HG02610 (cell line): ENCODE data around the gene PRSS8.
"Not testable (repeated sequence)": the region's sequence is repeated elsewhere in the genome, so short reads cannot be mapped to it uniquely, and the experiment has no call there.

ENCODE experiments used
- ATAC-seq: cut with Tn5 transposase; IDR thresholded peaks from one replicate; pipeline ENCODE4 v1.9.1; 2021; ENCODE audit warnings: mild to moderate bottlenecking, moderate library complexity; ENCODE audit not compliant: unreplicated experiment

Gene PRSS8

DNA sequence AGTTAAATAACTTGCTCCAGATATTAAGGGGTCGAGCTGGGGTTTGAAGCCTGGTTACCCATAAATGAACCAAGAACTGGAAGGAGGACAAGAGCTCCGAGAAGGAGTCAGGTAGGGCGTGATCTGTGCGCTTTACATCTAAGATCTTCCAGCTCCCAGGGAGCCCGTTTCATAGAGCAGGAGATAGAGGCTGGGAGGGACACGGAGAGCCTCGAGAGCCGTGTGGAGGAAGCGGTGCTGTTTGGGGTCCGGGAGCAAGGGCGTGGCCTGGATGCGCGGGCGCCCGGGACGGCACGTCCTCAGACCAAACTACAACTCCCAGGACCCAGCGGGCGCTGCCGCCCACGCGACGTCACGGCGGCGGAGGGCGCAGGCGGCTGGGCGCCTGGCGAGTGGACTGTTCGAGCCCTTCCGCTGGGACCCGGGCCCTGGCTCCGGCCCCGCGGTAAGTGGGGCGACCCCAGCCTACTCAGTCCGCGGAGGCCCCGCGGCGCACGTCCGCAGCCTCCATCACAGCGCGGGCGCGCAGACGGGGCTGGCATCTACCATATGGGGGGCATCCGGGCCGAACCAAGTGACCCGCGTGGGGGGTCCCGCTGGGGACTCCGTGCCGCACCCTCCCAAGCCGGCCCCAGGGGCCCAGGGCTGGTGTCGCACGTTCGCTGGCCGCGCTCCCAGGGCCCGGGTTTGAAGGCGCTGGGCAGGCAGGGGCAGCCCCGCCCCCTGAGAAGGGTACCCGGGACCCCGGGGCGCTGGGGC lies 27.3 kb downstream of the PRSS8 start, which contains the start of gene BCKDK:
BCKDK (plus strand) TSS at position 352 of the 759 bp plus-strand sequence. CDS start 838 bp downstream, outside the sequence.
- ATAC-seq = peak; percentile 79

DNA sequence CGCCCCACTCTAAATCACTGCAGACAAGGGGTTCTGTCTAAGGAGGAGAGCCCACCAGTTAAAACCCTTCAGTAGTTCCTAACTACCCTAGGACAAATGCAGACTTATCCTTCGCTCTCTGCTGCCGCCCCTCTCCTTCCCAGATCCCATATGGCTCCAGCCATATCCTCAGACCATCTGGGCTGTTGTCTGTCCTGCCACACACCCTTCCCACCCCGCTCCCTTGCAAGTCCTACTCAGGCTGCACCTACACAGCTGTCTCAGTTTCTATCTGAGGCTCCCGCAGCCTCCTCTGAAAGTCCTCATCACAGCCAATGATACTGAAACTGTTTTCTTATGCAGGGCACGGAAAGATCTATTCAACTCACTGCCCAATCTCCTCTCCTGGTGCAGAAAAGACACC lies 28.1 kb downstream of the PRSS8 start:
- peak; percentile 55 for ATAC-seq

DNA sequence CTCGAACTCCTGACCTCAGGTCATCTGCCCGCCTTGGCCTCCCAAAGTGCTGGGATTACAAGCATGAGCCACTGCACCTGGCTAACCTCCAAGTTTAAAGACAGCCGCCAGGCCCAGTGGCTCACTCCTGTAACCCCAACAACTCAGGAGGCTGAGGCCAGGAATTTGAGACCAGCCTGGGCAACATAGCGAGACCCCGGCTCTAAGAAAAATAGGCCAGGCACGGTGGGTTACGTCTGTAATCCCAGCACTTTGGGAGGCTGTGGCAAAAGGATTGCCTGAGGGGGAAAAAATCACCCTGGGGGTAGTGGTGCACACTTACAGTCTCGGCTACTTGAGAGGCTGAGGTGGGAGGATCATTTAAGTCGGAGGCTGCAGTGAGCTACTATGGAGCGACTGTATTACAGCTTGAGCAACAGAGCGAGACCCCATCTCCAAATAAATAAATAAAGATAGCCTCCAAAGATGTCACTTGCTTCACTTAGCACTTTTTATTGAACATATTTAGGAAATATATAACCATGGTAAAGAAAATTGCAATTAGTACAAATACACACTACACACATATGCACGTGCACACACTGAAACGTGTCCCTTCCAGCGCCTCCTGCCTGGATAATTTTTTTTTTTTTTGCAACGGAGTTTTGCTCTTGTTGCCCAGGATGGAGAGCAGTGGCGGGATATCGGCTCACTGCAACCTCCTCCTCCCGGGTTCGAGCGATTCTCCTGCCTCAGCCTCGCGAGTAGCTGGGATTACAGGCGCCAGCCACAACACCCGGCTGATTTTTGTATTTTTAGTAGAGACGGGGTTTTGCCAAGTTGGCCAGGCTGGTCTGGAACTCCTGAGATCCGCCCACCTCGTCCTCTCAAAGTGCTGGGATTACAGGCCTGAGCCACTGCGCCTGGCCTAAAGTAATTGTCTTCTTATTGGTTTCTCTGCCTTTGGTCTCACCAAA lies 28.7 kb downstream of the PRSS8 start:
- ATAC-seq = no peak

DNA sequence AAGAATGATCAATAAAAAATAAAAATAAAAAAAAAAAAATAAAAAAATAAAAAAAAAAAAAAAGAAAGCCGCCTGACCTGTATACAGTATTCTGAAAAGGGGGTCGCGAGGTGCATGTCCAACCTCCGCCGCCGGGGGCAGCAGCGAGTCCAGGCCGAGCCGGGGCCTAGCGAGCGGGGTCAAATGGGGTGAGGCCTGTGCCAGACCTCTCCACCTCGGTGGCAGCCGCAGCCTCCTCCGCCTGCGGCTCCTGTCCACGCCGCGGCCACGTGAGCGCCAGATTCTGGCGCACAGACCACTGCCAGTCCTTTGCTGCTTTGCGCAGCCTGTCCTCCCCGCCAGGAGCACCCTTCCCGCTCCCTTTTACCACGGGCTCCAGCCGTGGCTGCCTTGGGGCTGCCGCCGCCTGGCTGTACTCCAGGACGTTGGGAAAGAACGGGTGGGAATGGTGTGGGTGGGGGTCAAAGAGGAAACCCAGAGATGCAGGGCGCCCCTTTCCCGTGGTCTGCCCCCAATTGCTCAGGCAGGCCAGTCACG lies 29.8 kb downstream of the PRSS8 start:
- peak; percentile 39 for ATAC-seq

DNA sequence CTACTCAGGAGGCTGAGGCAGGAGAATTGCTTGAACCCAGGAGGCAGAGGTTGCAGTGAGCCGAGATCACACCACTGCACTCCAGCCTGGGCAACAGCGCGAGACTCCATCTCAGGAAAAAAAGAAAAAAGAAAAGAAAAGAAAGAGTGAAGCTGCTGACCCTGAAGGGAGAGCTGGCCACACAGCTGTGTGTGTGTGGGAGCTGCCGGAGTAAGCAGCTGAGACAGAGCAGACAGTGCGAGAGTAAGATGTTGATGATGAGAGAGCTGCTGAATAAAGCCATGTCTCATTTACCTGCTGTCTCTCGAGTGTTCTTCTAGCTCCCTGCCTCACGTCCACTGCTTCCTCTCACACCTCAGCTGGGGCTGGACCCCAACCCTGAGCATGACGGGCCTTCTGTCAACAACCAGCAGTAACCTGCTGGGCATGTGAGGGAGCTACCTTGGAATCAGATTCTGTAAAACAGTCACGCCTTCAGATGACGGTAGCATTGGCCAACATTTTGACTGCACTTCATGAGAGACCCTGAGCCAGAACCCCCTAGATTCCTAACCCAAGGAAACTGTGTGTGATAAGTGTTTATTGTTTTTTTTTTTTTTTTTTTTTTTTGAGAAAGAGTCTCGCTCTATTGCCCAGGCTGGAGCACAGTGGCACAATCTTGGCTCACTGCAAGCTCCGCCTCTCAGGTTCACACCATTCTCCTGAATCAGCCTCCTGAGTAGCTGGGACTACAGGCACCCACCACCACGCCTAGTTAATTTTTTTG lies 34.5 kb downstream of the PRSS8 start:
- not testable (repeated sequence) for ATAC-seq

DNA sequence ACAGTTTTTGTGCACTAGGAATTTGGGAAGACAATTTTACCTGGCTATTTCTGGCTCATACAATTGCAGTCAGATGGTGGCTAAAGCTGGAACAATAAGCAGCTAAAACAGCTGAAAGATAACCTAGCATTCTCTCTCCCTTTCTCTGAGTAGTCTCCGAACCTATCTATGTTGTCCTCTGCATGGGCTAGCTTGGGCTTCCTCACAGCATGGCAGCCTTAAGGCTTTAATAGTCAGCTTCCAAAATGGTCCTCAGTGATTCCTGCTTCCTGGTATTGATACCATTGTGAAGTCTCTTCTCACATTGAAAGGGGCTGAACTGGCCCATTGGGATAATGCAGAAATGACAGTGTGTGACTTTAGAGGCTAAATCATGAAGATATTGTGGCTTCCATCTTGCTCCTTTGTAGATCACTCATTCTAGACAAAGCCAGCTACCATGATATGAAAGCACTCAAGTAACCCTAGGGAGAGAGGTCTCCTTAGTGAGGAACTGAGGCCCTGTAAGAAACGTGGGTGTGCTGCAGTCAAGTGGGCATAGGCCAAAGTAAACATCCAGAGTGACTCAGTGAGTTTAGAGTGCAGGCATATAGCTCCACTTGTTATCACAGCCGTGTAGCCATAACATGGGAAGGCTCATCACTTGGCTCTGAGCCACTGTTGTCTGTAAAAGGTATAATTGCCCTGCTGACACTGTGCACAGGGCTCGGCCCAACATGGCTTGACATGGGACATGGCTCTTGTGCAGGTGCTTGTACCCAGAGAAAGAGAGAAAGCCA lies 35.5 kb downstream of the PRSS8 start:
- ATAC-seq = no peak

DNA sequence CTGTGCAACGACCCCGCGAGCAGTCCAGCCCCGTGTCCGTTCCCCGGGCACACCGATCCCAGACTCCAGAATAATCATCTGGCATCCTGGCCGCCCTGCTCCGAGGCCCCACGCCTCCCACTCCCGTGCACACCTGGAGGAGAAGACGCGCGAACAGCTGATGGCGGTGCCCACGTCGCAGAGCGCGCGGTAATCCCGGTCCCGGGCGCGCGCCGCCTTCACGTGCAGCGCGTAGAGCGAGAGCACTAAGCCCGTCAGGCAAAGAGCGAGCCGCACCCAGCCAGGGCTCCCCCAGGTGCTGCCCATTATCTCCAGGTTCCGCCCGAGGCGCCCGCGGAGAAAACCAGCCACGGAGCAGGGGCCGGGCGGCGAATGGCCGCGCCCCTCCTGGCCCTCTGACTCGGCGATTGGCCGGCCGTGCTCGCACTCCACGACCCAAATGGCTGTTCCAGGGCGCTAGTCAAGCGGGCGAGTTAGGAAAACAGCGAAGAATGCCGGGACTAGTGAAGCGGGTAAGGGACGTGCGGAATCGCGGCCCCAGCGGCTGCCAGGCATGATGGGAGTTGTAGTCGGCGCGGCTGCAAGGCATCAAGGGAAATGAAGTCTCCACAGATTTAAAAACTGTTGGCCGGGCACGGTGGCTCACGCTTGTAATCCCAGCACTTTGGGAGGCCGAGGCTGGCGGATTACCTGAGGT lies 41.0 kb downstream of the PRSS8 start, which contains the start of gene VKORC1:
VKORC1 (minus strand) TSS at position 374 of the 697 bp plus-strand sequence; CDS start at position 306, 68 bp downstream.
- ATAC-seq = peak; percentile 81

DNA sequence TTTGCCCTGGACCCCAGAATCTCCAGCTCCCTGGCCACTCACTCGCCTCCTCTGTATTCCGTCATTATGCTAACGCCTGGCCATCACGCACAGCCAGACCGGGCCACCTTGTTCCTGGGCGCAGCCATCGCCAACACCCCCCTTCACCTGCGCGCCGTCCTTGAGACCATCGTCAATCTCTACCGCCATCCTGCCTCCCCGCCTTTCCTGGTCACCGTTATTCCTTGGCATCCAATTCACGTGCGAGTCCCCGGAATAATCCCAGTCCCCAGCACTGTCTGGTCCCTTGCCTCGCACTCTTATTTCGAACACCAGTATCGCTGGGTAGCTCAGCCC lies 41.5 kb downstream of the PRSS8 start:
- ATAC-seq = no peak

DNA sequence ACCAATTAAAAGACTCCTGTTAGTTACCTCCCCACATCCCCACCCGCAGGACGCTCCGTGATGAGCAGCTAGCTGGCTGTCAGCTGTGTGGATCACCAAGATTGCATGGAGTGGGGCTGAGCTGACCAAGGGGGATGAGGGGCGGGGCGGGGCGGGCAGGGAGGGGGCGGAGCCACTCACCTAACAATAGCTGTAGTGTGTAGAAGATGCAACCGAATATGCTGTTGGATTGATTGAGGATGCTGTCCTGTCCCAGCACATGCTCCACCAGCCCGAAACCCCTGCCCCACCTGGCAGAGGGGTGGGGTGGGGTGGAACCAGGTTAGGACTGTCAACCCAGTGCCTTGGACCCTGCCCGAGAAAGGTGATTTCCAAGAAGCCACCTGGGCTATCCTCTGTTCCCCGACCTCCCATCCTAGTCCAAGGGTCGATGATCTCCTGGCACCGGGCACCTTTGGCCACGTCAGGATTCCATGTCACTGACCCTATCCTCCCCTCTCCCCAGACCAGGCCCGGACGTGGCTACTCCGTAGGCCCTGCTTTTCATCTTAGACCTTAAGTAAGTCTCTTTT lies 42.3 kb downstream of the PRSS8 start:
- no peak for ATAC-seq

DNA sequence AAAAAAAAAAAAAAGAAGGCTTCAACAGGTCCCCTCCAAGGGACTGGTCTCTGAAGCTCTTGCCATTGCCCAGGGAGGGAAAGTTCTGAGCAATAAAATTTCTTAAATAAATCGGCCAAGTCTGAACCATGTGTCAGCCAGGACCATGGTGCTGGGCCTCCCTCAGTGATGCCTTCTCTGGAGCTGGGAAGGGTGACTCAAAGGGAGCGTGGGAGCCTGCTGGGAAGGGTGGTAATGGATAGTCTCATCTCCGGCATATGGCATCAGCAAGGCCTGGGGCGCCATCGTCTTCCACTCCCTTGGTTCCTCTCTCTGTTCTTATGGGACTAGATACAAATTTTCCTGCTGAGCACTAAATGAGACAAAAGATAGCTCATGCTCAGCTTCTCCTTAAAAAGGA lies 43.2 kb downstream of the PRSS8 start:
- ATAC-seq = no peak

DNA sequence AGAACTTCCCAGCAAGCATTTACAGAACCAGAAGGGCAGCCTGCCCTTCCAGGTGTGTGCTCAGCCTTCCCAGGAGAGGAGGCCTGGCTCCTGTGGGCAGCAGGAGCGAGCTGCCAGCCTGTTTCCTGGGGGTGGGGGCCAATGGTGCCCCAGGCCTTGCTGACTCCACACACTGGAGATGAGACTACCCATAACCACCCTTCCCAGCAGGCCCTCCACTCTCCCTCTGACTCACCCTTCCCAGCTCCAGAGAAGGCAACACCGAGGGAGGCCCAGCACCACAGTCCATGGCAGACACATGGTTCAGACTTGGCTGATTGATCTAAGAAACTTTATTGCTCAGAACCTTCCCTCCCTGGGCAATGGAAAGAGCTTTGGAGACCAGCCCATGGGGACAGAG lies 45.0 kb downstream of the PRSS8 start:
- ATAC-seq = no peak

DNA sequence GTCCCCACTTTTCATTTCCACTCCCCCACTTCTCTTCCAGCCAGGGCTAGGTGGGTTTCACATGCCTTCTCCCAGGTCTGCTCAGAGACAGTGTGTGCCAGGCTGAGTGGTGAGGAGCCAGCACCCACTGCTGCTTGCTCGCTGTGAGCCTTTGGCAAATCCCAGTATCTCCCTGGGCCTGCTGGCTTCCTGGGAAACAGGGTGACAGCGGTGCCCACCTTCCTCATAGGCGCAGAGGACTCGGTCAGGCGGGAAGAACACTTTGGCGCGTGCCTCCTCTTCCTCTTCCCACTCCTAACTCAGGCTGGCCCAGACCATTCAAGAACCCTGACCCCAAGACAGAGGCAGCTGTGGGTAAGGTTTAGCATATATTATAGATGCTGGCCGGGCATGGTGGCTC lies 46.3 kb downstream of the PRSS8 start:
- ATAC-seq = no peak

DNA sequence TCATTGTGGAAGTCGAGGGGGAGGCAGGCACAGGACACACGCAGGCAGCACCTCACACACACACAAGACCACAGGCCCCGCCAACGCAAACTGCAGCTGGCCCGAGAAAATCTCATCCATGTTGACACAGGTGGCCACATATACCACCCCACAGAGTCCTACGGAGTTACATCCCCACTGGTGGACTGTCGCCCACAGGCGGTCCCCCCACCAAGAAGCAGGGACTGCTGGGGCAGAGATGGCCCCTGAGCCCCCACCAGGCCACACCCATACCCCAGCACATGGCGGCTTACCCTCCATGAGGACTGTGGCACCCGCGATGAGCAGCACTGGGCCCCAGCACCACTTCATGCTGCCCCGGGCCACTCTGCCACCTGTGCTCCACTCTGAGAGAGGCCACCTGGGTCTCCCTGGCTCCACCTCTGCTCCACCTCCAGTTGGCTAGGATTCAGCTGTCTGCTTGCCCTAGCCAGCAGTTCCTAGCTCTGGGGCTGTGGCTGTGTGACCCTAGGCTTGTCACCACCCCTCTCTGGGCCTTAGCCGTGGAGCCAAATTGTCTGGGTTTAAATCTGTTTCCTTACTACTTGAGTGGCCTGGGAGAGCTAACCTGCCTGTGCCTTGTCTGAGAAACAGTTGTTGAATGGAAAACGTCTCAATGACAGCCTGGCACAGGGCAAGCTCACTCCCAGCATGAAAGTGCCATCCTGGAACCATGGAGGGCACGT lies 46.9 kb downstream of the PRSS8 start, which contains the start of gene PRSS53:
PRSS53 (minus strand) TSS at position 485 of the 725 bp plus-strand sequence; CDS start at position 351, 134 bp downstream.
- no peak for ATAC-seq

DNA sequence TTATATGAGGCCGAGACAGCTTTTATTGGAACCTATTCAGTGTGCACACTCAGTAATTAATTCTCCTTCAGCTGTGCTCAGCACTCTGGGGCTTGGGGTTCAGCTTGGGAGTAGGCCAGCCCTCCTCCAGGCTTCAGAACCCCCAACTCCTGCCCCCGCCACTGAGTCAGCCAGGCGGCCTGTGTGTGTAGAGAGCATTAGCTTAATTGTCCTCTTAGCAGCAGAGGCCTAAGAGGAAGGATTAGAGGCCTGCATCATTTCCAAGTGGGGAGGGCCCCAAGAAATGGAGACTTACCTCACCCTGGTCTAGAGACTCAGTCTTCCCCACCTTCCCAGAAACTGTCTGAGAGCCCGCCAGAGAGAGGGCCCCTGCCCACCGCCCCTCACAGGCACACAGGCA lies 47.6 kb downstream of the PRSS8 start:
- ATAC-seq = no peak

DNA sequence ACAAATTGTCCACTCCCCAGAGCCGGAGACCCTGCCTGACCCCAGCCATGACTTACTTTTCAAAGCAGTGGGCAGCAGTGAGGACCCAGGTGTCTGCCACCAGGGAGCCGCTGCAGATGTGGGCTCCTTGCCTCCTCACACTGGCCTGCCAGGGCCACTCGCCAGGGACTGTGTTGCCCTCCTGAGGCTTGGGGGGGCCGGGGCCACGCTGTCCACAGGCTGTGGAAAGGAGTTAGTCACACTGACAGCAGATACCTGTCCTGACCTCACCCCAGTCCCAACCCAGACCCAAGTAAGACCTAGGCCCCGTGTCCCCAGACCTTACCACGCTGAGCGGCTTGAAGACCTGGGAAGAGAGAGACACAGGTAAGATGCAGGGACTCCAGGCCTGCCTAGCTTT lies 48.0 kb downstream of the PRSS8 start:
- ATAC-seq = no peak

DNA sequence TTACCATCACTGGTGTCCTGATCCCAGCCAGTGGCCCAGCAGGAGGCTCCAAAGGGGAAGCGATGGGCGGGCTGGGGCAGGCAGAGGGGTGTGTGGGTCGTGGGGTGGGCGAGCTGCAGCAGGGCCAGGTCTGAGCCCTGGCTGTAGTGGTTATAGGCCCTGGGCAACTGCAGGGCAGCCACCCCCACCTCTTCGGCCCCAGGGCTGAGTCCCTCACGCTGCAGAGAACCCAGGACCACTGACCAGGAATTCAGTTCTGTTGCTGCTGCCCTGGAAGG lies 49.0 kb downstream of the PRSS8 start:
- ATAC-seq = no peak

DNA sequence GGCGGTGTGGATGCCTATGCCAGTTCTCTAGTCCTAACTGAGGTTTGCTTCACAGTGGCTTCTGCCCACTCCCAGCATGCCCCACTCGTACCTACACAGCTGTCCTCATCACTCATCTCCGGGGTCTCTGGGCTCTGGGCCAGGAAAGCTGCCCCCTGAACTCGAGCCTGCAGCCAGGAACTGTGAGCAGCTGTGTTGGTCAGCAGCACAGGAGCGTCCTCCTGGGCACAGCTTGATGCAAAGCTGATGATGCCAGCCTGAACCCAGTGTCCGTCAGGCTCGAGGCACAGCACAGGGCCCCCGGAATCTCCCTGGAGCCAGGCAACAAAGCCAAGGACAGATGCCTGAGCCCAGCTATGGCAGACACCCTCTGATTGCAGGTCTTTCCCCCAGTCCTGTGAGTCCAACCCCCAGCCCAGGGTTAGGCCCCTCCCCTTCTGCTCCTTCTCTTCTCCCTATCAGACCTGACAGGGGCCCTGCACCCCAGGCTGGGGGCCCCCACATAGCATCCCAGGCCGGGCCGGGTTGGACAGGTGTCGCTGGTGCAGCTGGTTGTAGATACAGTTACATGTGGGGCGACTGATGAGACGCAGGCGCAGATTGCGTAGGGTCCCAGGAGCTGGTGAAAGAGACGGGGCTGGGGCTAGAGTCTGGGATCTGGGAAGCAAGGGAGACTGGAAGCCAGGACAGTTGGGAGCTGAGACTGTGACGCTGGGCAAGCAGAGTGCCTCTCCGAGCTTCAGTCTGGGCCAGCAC lies 49.5 kb downstream of the PRSS8 start:
- ATAC-seq = no peak

DNA sequence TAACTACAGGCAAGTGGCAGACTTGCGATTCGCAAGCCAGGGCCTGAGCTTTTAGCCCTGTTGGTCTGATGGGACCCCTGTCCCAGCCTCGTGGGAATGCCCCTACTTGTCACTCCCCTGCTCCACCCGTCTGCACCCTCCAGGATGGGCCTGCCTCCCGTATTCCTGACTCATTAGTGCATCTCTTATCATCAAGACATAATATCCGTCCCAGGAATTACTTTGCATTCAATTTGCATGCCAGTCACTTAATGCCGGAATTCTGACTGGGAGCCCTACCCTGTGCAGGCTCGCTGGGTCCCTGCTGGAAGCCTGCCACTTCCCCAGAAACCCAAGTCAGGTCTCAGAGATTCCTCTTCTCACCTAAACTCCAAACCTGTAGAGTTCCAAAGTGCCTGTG lies 50.1 kb downstream of the PRSS8 start:
- ATAC-seq = no peak
